IMR-90 (cell line): ENCODE measurements around the gene ACAD9. TPM values are rescaled to one million over a fixed set of nuclear protein-coding genes. Genes with fewer than 3 reads are reported as not detected.
A peak's percentile ranks its signal among the peaks of the same experiment; 100 is the strongest.

Experiments
- ATAC-seq: fragments of 200-7000 bp; cut with Tn5 transposase; 2 replicates; pipeline ENCODE4 v1.9.1; 2020; ENCODE audit warnings: low read depth, mild to moderate bottlenecking, moderate library complexity
- BruUV-seq: library from RNA; stranded (reverse); fragments of 400-500 nt; replicated peaks from 2 replicates; lab custom pipeline; 2021; lab: Mats Ljungman, UMichigan
- CTCF ChIA-PET: fragments of 300-600 bp; formaldehyde crosslinking; extraction: SDS; loops from one replicate; lab custom pipeline; 2021; ENCODE audit warnings: antibody characterized with exemption; lab: Yijun Ruan, JAX
- POLR2A ChIA-PET: fragments of 300-600 bp; sonication (Branson Sonifier 250); formaldehyde crosslinking; loops from one replicate; lab custom pipeline; 2022; ENCODE audit warnings: antibody characterized with exemption; ENCODE audit not compliant: unreplicated experiment; lab: Charles Lee
- DNase-seq: peaks from one replicate; pipeline ENCODE4 v3.0.0; 2013
- H2AFZ ChIP-seq: replicated peaks from 2 replicates; pipeline ENCODE3; 2013; ENCODE audit warnings: low read length, mild to moderate bottlenecking; ENCODE audit not compliant: poor library complexity
- H2AK5ac ChIP-seq: 2 replicates; pipeline ENCODE4 v1.6.1; 2013; ENCODE audit warnings: low read depth, low read length, inconsistent platforms
- H2AK9ac ChIP-seq: replicated peaks from 2 replicates; pipeline ENCODE3; 2013; ENCODE audit warnings: mild to moderate bottlenecking, low read depth, low read length, moderate library complexity; ENCODE audit not compliant: poor library complexity
- H2BK120ac ChIP-seq: 2 replicates; pipeline ENCODE4 v1.6.1; 2013; ENCODE audit warnings: low read depth, low read length, inconsistent platforms
- H2BK15ac ChIP-seq: 3 replicates; pipeline ENCODE4 v1.6.1; 2013; ENCODE audit warnings: low read depth, low read length, inconsistent platforms
- H2BK20ac ChIP-seq: 2 replicates; pipeline ENCODE4 v1.6.1; 2013; ENCODE audit warnings: low read depth, mild to moderate bottlenecking, inconsistent platforms, low read length, moderate library complexity
- H2BK5ac ChIP-seq: 2 replicates; pipeline ENCODE4 v1.6.1; 2013; ENCODE audit warnings: mild to moderate bottlenecking, low read depth, low read length, inconsistent platforms; ENCODE audit not compliant: poor library complexity, severe bottlenecking
- H3K14ac ChIP-seq: replicated peaks from 2 replicates; pipeline ENCODE4 v1.6.1; 2013; ENCODE audit warnings: low read depth, low read length, inconsistent platforms
- H3K18ac ChIP-seq: 2 replicates; pipeline ENCODE4 v1.6.1; 2013; ENCODE audit warnings: low read depth, low read length, control low read depth
- H3K23ac ChIP-seq: 2 replicates; pipeline ENCODE4 v1.6.1; 2013; ENCODE audit warnings: low read depth, low read length, inconsistent platforms
- H3K27ac ChIP-seq: 2 replicates; pipeline ENCODE4 v1.5.1; 2013; ENCODE audit warnings: mild to moderate bottlenecking, control low read depth, low read length; ENCODE audit not compliant: insufficient read depth
- H3K27me3 ChIP-seq: 2 replicates; pipeline ENCODE4 v1.6.1; 2013; ENCODE audit warnings: low read length; ENCODE audit not compliant: control insufficient read depth, insufficient read depth
- H3K36me3 ChIP-seq: 2 replicates; pipeline ENCODE4 v1.6.1; 2013; ENCODE audit warnings: low read length, mixed read lengths; ENCODE audit not compliant: control insufficient read depth, insufficient read depth
- H3K4ac ChIP-seq: 2 replicates; pipeline ENCODE4 v1.6.1; 2013; ENCODE audit warnings: low read depth, low read length, inconsistent platforms
- H3K4me1 ChIP-seq: 2 replicates; pipeline ENCODE4 v1.6.1; 2013; ENCODE audit warnings: low read length, mixed read lengths; ENCODE audit not compliant: control insufficient read depth, insufficient read depth
- H3K4me2 ChIP-seq: 2 replicates; pipeline ENCODE4 v1.6.1; 2013; ENCODE audit warnings: low read depth, mild to moderate bottlenecking, control low read depth, low read length, moderate library complexity
- H3K4me3 ChIP-seq: 2 replicates; pipeline ENCODE4 v1.5.1; 2013; ENCODE audit warnings: low read depth, mild to moderate bottlenecking, control low read depth, low read length, moderate library complexity; ENCODE audit not compliant: insufficient read depth
- H3K56ac ChIP-seq: 2 replicates; pipeline ENCODE4 v1.6.1; 2013; ENCODE audit warnings: low read length, inconsistent platforms; ENCODE audit not compliant: insufficient read depth; ENCODE audit errors: extremely low read depth
- H3K79me1 ChIP-seq, 2 experiments: 2 replicates each; pipeline ENCODE4 v1.6.1; 2013; ENCODE audit warnings: low read length in 2 of 2, inconsistent platforms in 1 of 2, low read depth in 1 of 2
- H3K9ac ChIP-seq: 2 replicates; pipeline ENCODE4 v1.6.1; 2013; ENCODE audit warnings: low read depth, low read length, control low read depth
- H3K9me1 ChIP-seq: 2 replicates; pipeline ENCODE4 v1.6.1; 2013; ENCODE audit warnings: low read length, inconsistent platforms; ENCODE audit not compliant: insufficient read depth
- H3K9me3 ChIP-seq: 2 replicates; pipeline ENCODE4 v1.6.1; 2013; ENCODE audit warnings: low read length; ENCODE audit not compliant: control insufficient read depth, insufficient read depth
- H4K20me1 ChIP-seq: 2 replicates; pipeline ENCODE4 v1.6.1; 2013; ENCODE audit warnings: low read length, inconsistent platforms; ENCODE audit not compliant: insufficient read depth
- H4K5ac ChIP-seq: 2 replicates; pipeline ENCODE4 v1.6.1; 2013; ENCODE audit warnings: mild to moderate bottlenecking, low read depth, low read length, control low read depth
- H4K8ac ChIP-seq, 2 experiments: 2 replicates each; pipeline ENCODE4 v1.6.1; 2013; ENCODE audit warnings: low read depth in 2 of 2, low read length in 2 of 2, control low read depth in 1 of 2, inconsistent platforms in 1 of 2
- H4K91ac ChIP-seq: 2 replicates; pipeline ENCODE4 v1.6.1; 2013; ENCODE audit warnings: low read depth, low read length, inconsistent platforms; ENCODE audit not compliant: insufficient read depth
- BHLHE40 ChIP-seq: fragments of 150-350 bp; IDR thresholded peaks from 2 replicates; pipeline ENCODE4 v1.6.1; 2016; ENCODE audit warnings: mild to moderate bottlenecking, low read depth, low read length
- CEBPB ChIP-seq: IDR thresholded peaks from 2 replicates; pipeline ENCODE4 v1.6.1; 2012; ENCODE audit warnings: low read depth, low read length, improper control_type of control experiment
- MAZ ChIP-seq: IDR thresholded peaks from 2 replicates; pipeline ENCODE4 v1.6.1; 2012; ENCODE audit warnings: low read depth, mild to moderate bottlenecking, low read length, improper control_type of control experiment, moderate library complexity, borderline replicate concordance
- MXI1 ChIP-seq: IDR thresholded peaks from 2 replicates; pipeline ENCODE4 v1.6.1; 2012; ENCODE audit warnings: low read depth, mild to moderate bottlenecking, low read length, moderate library complexity, borderline replicate concordance
- NFE2L2 ChIP-seq: fragments of 150-350 bp; IDR thresholded peaks from 2 replicates; pipeline ENCODE4 v1.6.1; 2016; ENCODE audit warnings: low read depth, mild to moderate bottlenecking, low read length
- POLR2A ChIP-seq: IDR thresholded peaks from 2 replicates; pipeline ENCODE4 v1.6.1; 2012; ENCODE audit warnings: mild to moderate bottlenecking, low read depth, low read length
- RAD21 ChIP-seq: IDR thresholded peaks from 2 replicates; pipeline ENCODE4 v1.6.1; 2012; ENCODE audit warnings: low read length, improper control_type of control experiment
- RCOR1 ChIP-seq: IDR thresholded peaks from 2 replicates; pipeline ENCODE4 v1.6.1; 2012; ENCODE audit warnings: mild to moderate bottlenecking, low read length, improper control_type of control experiment; ENCODE audit not compliant: insufficient replicate concordance
- RFX5 ChIP-seq: IDR thresholded peaks from 2 replicates; pipeline ENCODE4 v1.8.0; 2012; ENCODE audit warnings: low read depth, mild to moderate bottlenecking, low read length, moderate library complexity
- SMC3 ChIP-seq: fragments of 150-350 bp; IDR thresholded peaks from 2 replicates; pipeline ENCODE4 v1.6.1; 2016; ENCODE audit warnings: low read depth, mild to moderate bottlenecking, antibody characterized with exemption, low read length, moderate library complexity
- WGBS, 2 experiments: methylation state at CpG; one replicate each; pipeline versions ENCODE4 v1.1.5 to v1.1.7; 2013; ENCODE audit warnings: missing lambda C conversion rate in 2 of 2; ENCODE audit not compliant: insufficient read length in 1 of 2; ENCODE audit errors: extremely low coverage in 2 of 2; 5-methylcytosine and 5-hydroxymethylcytosine counted together
- dilution Hi-C: fragments of 300-500 bp; cut with HindIII; formaldehyde crosslinking; loops from one replicate; pipeline ENCODE4 v1.14.3; 2018; ENCODE audit warnings: low sequenced_read_pairs; ENCODE audit not compliant: unreplicated experiment
- in situ Hi-C: fragments of 300-500 bp; cut with MboI; formaldehyde crosslinking; loops from 3 replicates; pipeline ENCODE4 v1.14.3; 2019; ENCODE audit warnings: low sequenced_read_pairs, inconsistent platforms, mixed read lengths
- intact Hi-C: fragments of 100-400 bp; cut with micrococcal nuclease; formaldehyde crosslinking; loops from 2 replicates; pipeline ENCODE4 v1.10.0; 2022
- polyA plus RNA-seq, 3 experiments: library from polyadenylated mRNA; depleted of rRNA; stranded (reverse); fragments of >200 nt; gene quantifications; 2 replicates each; pipeline ENCODE4 v1.2.3, GENCODE V29; 2012; ENCODE audit warnings: low replicate concordance in 1 of 3
- total RNA-seq: library from RNA; depleted of rRNA; stranded (reverse); fragments of >200 nt; gene quantifications from 2 replicates; pipeline ENCODE4 v1.2.3, GENCODE V29; 2012
- TF ChIP-seq, protein P1 (sequence below): fragments of 150-350 bp; IDR thresholded peaks from 2 replicates; pipeline ENCODE4 v1.6.1; 2017; ENCODE audit warnings: mild to moderate bottlenecking, antibody characterized with exemption, low read length, low read depth
- TF ChIP-seq, protein P2 (sequence below): conservative IDR thresholded peaks from 2 replicates; pipeline ENCODE4 v1.5.1; 2012; ENCODE audit warnings: mild to moderate bottlenecking, low read depth, low read length, improper control_type of control experiment

The ACAD9 gene
- total and polyA plus RNA-seq, 2 of the 4 experiments (the other 2 are of a cell fraction): 31.2 to 41.3 TPM

DNA sequence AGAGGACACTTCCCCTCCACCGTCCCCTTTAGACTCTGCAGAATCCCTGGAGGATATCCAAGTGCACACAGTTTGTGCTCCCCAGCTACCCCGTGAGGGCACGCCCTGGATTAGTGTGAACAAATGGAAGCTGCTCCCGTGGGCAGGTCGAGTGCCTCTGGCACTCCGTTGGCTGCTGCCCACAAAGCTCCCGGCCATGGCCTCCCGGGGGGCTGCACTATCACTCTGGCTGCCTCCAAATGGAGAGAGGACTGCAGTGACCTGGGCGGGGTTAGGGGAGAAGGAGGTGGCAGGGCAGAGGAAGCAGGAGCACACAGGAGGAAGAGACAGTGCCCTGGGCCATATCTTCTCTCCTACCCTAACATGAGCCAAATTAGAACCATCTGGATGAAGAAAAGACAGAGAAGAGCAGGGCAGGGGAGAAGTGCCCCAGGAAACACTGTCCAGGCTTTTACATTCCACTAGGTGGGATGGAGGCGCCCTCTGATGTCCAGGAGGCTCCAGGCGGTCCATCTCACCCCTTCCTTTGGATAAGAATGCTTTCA, 29.4 kb upstream of the ACAD9 start:
- no peak overlapping the region for H3K27ac ChIP-seq

More for the DNA sequence above, 29.4 kb upstream of the ACAD9 start:
- WGBS, 2 experiments: 37% methylated on average over 6 of the region's 11 CpGs; no CpG with 5 or more reads in 1 of the 2 experiments
- H3K56ac ChIP-seq: no peak overlapping the region
- H2BK15ac ChIP-seq: no peak overlapping the region
- H2BK20ac ChIP-seq: no peak overlapping the region
- no peak overlapping the region for H2AFZ ChIP-seq
- H3K9me1 ChIP-seq: no peaks in the 10 kb centered on the region
- no peak overlapping the region for H3K4me3 ChIP-seq
- H3K4ac ChIP-seq: no peak overlapping the region
- BruUV-seq: no TSS peak
- peaks cover 11% of the 10 kb centered on the region for H3K9me3 ChIP-seq
- ChIA-PET POLR2A (no interaction called here), CTCF (no interaction called here)
- no peak overlapping the region for H3K23ac ChIP-seq
- no peak overlapping the region for H2AK9ac ChIP-seq
- no peak overlapping the region for H2AK5ac ChIP-seq
- in situ Hi-C loops (no loop called here), intact Hi-C loops (no loop called here), dilution Hi-C loops (no loop called here)
- no peaks in the 10 kb centered on the region for H4K20me1 ChIP-seq
- no peak overlapping the region for H4K8ac ChIP-seq
- H4K5ac ChIP-seq: no peak overlapping the region
- no peak overlapping the region for H2BK120ac ChIP-seq
- no peak overlapping the region for H3K9ac ChIP-seq
- no peaks in the 10 kb centered on the region for H3K36me3 ChIP-seq
- H3K4me1 ChIP-seq: peaks cover 6% of the 10 kb centered on the region; the same call in 1 of the 2 replicates
- H3K4me2 ChIP-seq: no peak overlapping the region
- H4K91ac ChIP-seq: no peak overlapping the region
- H2BK5ac ChIP-seq: no peak overlapping the region
- DNase-seq: no peak
- TF ChIP-seq, protein P1, sequence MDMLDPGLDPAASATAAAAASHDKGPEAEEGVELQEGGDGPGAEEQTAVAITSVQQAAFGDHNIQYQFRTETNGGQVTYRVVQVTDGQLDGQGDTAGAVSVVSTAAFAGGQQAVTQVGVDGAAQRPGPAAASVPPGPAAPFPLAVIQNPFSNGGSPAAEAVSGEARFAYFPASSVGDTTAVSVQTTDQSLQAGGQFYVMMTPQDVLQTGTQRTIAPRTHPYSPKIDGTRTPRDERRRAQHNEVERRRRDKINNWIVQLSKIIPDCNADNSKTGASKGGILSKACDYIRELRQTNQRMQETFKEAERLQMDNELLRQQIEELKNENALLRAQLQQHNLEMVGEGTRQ: no peak
- TF ChIP-seq MAZ (no peak), CEBPB (no peak), MXI1 (no peak), BHLHE40 (no peak), RAD21 (peak; percentile 26; the same call in 1 of the 2 replicates), RCOR1 (no peak), POLR2A (no peak), NFE2L2 (no peak), SMC3 (no peak), RFX5 (no peak)
- TF ChIP-seq, protein P2, sequence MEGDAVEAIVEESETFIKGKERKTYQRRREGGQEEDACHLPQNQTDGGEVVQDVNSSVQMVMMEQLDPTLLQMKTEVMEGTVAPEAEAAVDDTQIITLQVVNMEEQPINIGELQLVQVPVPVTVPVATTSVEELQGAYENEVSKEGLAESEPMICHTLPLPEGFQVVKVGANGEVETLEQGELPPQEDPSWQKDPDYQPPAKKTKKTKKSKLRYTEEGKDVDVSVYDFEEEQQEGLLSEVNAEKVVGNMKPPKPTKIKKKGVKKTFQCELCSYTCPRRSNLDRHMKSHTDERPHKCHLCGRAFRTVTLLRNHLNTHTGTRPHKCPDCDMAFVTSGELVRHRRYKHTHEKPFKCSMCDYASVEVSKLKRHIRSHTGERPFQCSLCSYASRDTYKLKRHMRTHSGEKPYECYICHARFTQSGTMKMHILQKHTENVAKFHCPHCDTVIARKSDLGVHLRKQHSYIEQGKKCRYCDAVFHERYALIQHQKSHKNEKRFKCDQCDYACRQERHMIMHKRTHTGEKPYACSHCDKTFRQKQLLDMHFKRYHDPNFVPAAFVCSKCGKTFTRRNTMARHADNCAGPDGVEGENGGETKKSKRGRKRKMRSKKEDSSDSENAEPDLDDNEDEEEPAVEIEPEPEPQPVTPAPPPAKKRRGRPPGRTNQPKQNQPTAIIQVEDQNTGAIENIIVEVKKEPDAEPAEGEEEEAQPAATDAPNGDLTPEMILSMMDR: 0 out of 2 replicates have a peak, but pooled peaks have one; percentile 19
- no peak overlapping the region for H3K18ac ChIP-seq
- H3K14ac ChIP-seq: no peak overlapping the region
- H3K79me1 ChIP-seq: no peaks in the 10 kb centered on the region
- ATAC-seq: no peak
- peaks cover 1% of the 10 kb centered on the region; the same call in 1 of the 2 replicates for H3K27me3 ChIP-seq
